Neural cell (in vitro differentiated cells): ENCODE measurements around the gene MBD3L4. TPM values are rescaled to one million over a fixed set of nuclear protein-coding genes. Genes with fewer than 3 reads are reported as not detected.

Experiments
- H2AFZ ChIP-seq: fragments of 200-600, 300-800 bp; sonication (generic), shearing (Covaris generic); 2 replicates; pipeline ENCODE4 v1.6.0; 2014; ENCODE audit warnings: low read depth, mild to moderate bottlenecking, antibody characterized with exemption, low read length, moderate library complexity
- H3F3A ChIP-seq: fragments of 200-600 bp; shearing (Covaris generic); 2 replicates; pipeline ENCODE4 v1.6.1; 2016; ENCODE audit warnings: mild to moderate bottlenecking, moderate library complexity, mixed read lengths, antibody characterized with exemption, low read length; ENCODE audit not compliant: insufficient read depth, poor library complexity, severe bottlenecking
- H3K27ac ChIP-seq: fragments of 200-600, 300-800 bp; sonication (generic), shearing (Covaris generic); 2 replicates; pipeline ENCODE4 v1.5.1; 2014; ENCODE audit warnings: mild to moderate bottlenecking, low read length, moderate library complexity
- H3K27me3 ChIP-seq: fragments of 300-800, 200-600 bp; sonication (generic), shearing (Covaris generic); 2 replicates; pipeline ENCODE4 v1.6.0; 2014; ENCODE audit warnings: mild to moderate bottlenecking, low read depth, low read length, moderate library complexity; ENCODE audit not compliant: insufficient read depth
- H3K36me3 ChIP-seq: fragments of 300-800, 200-600 bp; sonication (generic), shearing (Covaris generic); 2 replicates; pipeline ENCODE4 v1.5.1; 2014; ENCODE audit warnings: mild to moderate bottlenecking, antibody characterized with exemption, low read length, moderate library complexity; ENCODE audit not compliant: insufficient read depth
- H3K4me2 ChIP-seq: fragments of 300-800, 200-600 bp; sonication (generic), shearing (Covaris generic); 2 replicates; pipeline ENCODE4 v1.6.0; 2014; ENCODE audit warnings: mild to moderate bottlenecking, low read length
- H3K4me3 ChIP-seq: fragments of 300-800, 200-600 bp; sonication (generic), shearing (Covaris generic); 2 replicates; pipeline ENCODE4 v1.5.1; 2014; ENCODE audit warnings: mild to moderate bottlenecking, low read length, moderate library complexity
- H3K79me2 ChIP-seq: fragments of 200-600 bp; shearing (Covaris generic); replicated peaks from 2 replicates; pipeline ENCODE4 v1.6.0; 2014; ENCODE audit warnings: mild to moderate bottlenecking, low read length, moderate library complexity; ENCODE audit not compliant: insufficient read depth
- H3K9ac ChIP-seq: fragments of 300-800, 200-600 bp; sonication (generic), shearing (Covaris generic); 2 replicates; pipeline ENCODE4 v1.6.1; 2016; ENCODE audit warnings: mild to moderate bottlenecking, low read length, mixed read lengths
- H3K9me2 ChIP-seq: fragments of 200-600 bp; shearing (Covaris generic); 2 replicates; pipeline ENCODE4 v1.6.1; 2016; ENCODE audit warnings: mild to moderate bottlenecking, low read length, mixed read lengths; ENCODE audit not compliant: insufficient read depth
- H3K9me3 ChIP-seq: fragments of 200-600, 300-800 bp; sonication (generic), shearing (Covaris generic); 2 replicates; pipeline ENCODE4 v1.6.1; 2016; ENCODE audit warnings: mild to moderate bottlenecking, mixed run types, low read length, moderate library complexity, mixed read lengths
- H4K20me1 ChIP-seq: fragments of 200-600 bp; shearing (Covaris generic); 2 replicates; pipeline ENCODE4 v1.6.1; 2016; ENCODE audit warnings: mild to moderate bottlenecking, mixed run types; ENCODE audit not compliant: insufficient read depth
- EP300 ChIP-seq: fragments of 450-650 bp; conservative IDR thresholded peaks from 2 replicates; pipeline ENCODE4 v1.6.1; 2014; ENCODE audit warnings: antibody characterized with exemption, mild to moderate bottlenecking, moderate library complexity; ENCODE audit not compliant: poor library complexity, severe bottlenecking
- EZH2 ChIP-seq: fragments of 200-600, 300-800 bp; shearing (Covaris generic), sonication (generic); IDR thresholded peaks from 2 replicates; pipeline ENCODE4 v1.6.1; 2014; ENCODE audit warnings: antibody characterized with exemption, low read length, borderline replicate concordance, mild to moderate bottlenecking; ENCODE audit not compliant: insufficient read depth, poor library complexity, severe bottlenecking
- MXI1 ChIP-seq: fragments of 450-650 bp; conservative IDR thresholded peaks from 2 replicates; pipeline ENCODE4 v1.6.1; 2014; ENCODE audit warnings: antibody characterized with exemption, mild to moderate bottlenecking; ENCODE audit not compliant: poor library complexity, severe bottlenecking
- POLR2AphosphoS5 ChIP-seq: IDR thresholded peaks from 2 replicates; pipeline ENCODE4 v1.6.1; 2012
- RAD21 ChIP-seq: fragments of 450-650 bp; conservative IDR thresholded peaks from 2 replicates; pipeline ENCODE4 v1.6.1; 2014; ENCODE audit warnings: antibody characterized with exemption, mild to moderate bottlenecking, moderate library complexity
- REST ChIP-seq: IDR thresholded peaks from 2 replicates; pipeline ENCODE4 v1.6.1; 2012; ENCODE audit warnings: borderline replicate concordance
- SMC3 ChIP-seq: fragments of 450-650 bp; conservative IDR thresholded peaks from 2 replicates; pipeline ENCODE4 v1.6.1; 2014; ENCODE audit warnings: antibody characterized with exemption, mild to moderate bottlenecking, moderate library complexity; ENCODE audit not compliant: poor library complexity
- TAF1 ChIP-seq: IDR thresholded peaks from 2 replicates; pipeline ENCODE4 v1.6.1; 2012; ENCODE audit warnings: low read depth
- polyA plus RNA-seq: library from polyadenylated mRNA; depleted of rRNA; stranded (reverse); fragments of >200 nt; gene quantifications from 2 replicates; pipeline ENCODE4 v1.2.3, GENCODE V29; 2014
- TF ChIP-seq, protein P1 (sequence below): fragments of 450-650 bp; IDR thresholded peaks from 2 replicates; pipeline ENCODE4 v1.5.1; 2014; ENCODE audit warnings: antibody characterized with exemption, mild to moderate bottlenecking, moderate library complexity; ENCODE audit not compliant: poor library complexity, severe bottlenecking

MBD3L4 gene
- polyA plus RNA-seq, 1 donor from 2014 or later, result not detected

DNA sequence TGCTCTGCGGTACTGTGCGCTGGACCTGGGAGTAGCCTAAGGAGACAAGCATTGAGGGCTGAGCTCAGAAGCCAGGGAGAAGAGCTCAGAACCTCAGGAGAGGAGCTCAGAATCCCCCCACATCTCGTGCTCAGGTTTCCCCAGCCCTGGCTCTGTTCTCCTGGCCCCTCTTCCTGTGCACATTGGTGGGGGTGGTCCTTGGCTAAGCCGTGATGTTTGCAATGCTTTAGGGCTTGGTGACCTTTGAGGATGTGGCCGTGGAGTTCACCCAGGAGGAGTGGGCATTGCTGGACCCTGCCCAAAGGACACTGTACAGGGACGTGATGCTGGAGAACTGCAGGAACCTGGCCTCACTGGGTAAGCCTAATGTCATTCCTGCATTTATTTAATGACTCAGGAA lies 36.2 kb upstream of the MBD3L4 start:
- no peak overlapping the region for H3K27ac ChIP-seq
- H3K9me2 ChIP-seq, result no peaks in the 10 kb centered on the region
- H3K4me2 ChIP-seq, result no peak overlapping the region
- no peaks in the 10 kb centered on the region for H4K20me1 ChIP-seq
- H3K79me2 ChIP-seq, result no peaks in the 10 kb centered on the region
- peaks cover 18% of the 10 kb centered on the region for H3K9me3 ChIP-seq
- H3K27me3 ChIP-seq, result no peaks in the 10 kb centered on the region
- H3K9ac ChIP-seq, result no peak overlapping the region
- no peak for TF ChIP-seq SMC3
- TF ChIP-seq RAD21, result no peak
- no peak for TF ChIP-seq TAF1
- TF ChIP-seq EZH2, result no peak
- TF ChIP-seq, protein P1, sequence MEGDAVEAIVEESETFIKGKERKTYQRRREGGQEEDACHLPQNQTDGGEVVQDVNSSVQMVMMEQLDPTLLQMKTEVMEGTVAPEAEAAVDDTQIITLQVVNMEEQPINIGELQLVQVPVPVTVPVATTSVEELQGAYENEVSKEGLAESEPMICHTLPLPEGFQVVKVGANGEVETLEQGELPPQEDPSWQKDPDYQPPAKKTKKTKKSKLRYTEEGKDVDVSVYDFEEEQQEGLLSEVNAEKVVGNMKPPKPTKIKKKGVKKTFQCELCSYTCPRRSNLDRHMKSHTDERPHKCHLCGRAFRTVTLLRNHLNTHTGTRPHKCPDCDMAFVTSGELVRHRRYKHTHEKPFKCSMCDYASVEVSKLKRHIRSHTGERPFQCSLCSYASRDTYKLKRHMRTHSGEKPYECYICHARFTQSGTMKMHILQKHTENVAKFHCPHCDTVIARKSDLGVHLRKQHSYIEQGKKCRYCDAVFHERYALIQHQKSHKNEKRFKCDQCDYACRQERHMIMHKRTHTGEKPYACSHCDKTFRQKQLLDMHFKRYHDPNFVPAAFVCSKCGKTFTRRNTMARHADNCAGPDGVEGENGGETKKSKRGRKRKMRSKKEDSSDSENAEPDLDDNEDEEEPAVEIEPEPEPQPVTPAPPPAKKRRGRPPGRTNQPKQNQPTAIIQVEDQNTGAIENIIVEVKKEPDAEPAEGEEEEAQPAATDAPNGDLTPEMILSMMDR, result no peak
- no peak for TF ChIP-seq EP300
- no peak for TF ChIP-seq POLR2AphosphoS5
- H3K36me3 ChIP-seq, result peaks cover 35% of the 10 kb centered on the region
- no peak overlapping the region for H3K4me3 ChIP-seq
- H3F3A ChIP-seq, result no peaks in the 10 kb centered on the region
- no peak overlapping the region for H2AFZ ChIP-seq

DNA sequence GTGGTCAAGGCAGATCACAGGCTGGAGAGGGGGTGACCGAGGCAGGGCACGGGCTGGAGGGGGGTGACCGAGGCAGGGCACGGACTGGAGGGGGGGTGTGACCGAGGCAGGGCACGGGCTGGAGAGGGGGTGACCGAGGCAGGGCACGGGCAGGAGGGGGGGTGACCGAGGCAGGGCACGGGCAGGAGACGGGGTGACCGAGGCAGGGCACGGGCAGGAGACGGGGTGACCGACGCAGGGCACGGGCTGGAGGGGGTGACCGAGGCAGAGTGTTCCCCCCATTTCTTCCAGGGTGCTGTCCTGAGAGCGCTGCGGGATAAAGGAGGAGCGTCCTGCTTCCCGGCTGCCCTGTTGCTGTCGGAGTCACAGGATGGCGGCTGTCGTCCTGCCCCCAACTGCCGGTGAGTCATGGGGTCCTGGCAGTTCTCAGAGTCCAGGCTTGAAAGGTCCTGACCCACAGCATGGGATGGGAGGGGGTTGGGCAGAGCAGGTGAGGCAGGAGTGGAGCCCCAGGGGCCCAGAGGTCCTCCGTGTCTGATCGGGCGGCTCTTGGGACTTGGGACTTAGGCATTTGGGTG lies 34.8 kb upstream of the MBD3L4 start:
- Histone ChIP-seq H3K36me3 (peaks cover 23% of the 10 kb centered on the region), H3K4me2 (no peak overlapping the region)
- TF ChIP-seq REST (no peak), TAF1 (no peak), MXI1 (no peak), POLR2AphosphoS5 (no peak), SMC3 (no peak), EZH2 (no peak), RAD21 (no peak), EP300 (no peak)
- TF ChIP-seq, protein P1, result no peak

More for the DNA sequence above, 34.8 kb upstream of the MBD3L4 start:
- peaks cover 8% of the 10 kb centered on the region for H3K79me2 ChIP-seq
- no peak overlapping the region for H3K27ac ChIP-seq
- H3K9ac ChIP-seq, result no peak overlapping the region
- H3F3A ChIP-seq, result no peaks in the 10 kb centered on the region
- no peaks in the 10 kb centered on the region for H4K20me1 ChIP-seq
- H2AFZ ChIP-seq, result no peak overlapping the region
- H3K9me2 ChIP-seq, result no peaks in the 10 kb centered on the region
- no peaks in the 10 kb centered on the region for H3K27me3 ChIP-seq
- peaks cover 10% of the 10 kb centered on the region for H3K9me3 ChIP-seq
- H3K4me3 ChIP-seq, result no peak overlapping the region
